Measurements from ENCODE around the gene PPEF2.

Gene PPEF2

GRCh38 chr4:75822416-75822815 lies 79.8 kb downstream of the PPEF2 start:
- DNase-seq, result no peak

GRCh38 chr4:75821966-75822365 lies 80.3 kb downstream of the PPEF2 start:
- DNase-seq, result no peak

GRCh38 chr4:75821216-75821615 lies 81.0 kb downstream of the PPEF2 start:
- no peak for DNase-seq

- DNase-seq, result no peak
Observed at GRCh38 chr4:75820676-75821075, 81.6 kb downstream of the PPEF2 start.

- no peak for DNase-seq
Observed at GRCh38 chr4:75820197-75820596, 82.1 kb downstream of the PPEF2 start.

- no peak for DNase-seq
Observed at GRCh38 chr4:75819121-75819520, 83.1 kb downstream of the PPEF2 start.

GRCh38 chr4:75817901-75818300 lies 84.4 kb downstream of the PPEF2 start:
- DNase-seq, result no peak

Measured in stimulated activated CD4-positive, alpha-beta T cell treated with anti-CD3 and anti-CD28 coated beads, Interleukin-4, amount 100 ng/mL, for 1 hour (primary cell).